GM21390 (cell line): ENCODE measurements around the gene SIT1.

Experiments used
- ATAC-seq: cut with Tn5 transposase; IDR thresholded peaks from one replicate; pipeline ENCODE4 v1.9.1; 2021; ENCODE audit not compliant: unreplicated experiment

SIT1 gene, protein sequence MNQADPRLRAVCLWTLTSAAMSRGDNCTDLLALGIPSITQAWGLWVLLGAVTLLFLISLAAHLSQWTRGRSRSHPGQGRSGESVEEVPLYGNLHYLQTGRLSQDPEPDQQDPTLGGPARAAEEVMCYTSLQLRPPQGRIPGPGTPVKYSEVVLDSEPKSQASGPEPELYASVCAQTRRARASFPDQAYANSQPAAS

GRCh38 chr9:35650341-35651158 is at the start of gene SIT1:
Gene SIT1, minus strand, starts transcription at chr9:35650931. Its CDS starts 78 bp downstream, at chr9:35650853.
- no peak for ATAC-seq

DNA sequence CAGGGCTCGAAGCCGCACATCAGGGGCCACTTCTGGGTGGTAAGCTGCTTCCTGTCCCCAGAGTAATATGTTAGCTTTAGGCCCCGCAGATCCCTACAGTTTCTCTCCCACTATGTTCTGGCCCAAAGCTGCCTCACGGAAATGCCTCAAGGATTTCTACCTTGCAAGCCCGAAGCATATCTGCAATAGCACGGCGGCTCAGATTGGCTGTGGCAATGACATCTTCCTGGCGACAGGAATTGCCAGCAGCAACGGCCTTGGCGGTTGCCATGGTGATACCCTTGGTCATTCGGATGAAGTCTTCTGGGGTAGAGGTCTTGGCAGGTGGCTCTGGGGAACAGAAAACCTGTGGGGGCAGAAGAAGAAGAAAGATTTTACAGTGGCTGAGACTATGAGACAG is 49.3 kb upstream of the SIT1 start:
- no peak for ATAC-seq

DNA sequence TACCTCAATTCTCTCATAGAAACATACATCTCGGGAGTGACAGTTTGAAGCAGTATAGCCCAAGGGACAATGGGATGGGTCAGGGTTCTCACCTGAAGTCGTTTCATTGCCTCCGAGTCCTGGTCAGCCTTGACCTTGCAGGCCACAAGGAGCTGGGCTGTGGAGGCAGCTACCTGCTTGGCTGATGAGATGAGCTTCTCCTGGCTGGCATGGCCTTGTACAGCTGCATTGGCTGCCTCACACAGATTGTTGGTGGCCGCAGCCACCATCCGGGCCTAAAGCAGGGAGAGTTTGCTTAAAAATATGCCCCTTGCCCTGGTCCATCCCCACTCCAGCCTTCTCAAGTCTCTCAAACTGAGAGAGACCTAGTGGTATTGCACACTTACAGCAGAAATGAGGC is 47.5 kb upstream of the SIT1 start:
- ATAC-seq, result no peak

DNA sequence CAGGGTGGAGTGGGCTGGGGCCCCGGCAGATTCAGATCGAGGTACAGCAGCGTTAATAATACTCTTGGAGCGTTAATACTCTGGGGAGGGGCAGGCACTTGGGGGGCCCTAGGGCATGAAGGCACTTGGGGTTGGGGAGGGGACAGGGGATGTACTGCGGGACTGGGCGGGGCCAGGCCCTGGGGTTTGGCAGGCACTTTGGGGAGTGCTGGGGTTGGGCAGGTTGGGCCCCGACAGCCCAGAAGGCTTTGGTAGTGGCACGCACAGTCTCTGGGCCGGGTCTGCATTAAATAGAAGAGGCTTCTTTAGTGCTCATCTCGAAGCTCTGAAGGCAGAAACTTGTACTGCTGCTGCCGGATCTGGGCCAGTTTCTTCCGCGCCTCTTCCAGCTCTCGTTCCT is 46.8 kb upstream of the SIT1 start:
- ATAC-seq, result no peak

- ATAC-seq, result peak; percentile 84
Observed at GRCh38 chr9:35696520-35697215, 45.9 kb upstream of the SIT1 start.

DNA sequence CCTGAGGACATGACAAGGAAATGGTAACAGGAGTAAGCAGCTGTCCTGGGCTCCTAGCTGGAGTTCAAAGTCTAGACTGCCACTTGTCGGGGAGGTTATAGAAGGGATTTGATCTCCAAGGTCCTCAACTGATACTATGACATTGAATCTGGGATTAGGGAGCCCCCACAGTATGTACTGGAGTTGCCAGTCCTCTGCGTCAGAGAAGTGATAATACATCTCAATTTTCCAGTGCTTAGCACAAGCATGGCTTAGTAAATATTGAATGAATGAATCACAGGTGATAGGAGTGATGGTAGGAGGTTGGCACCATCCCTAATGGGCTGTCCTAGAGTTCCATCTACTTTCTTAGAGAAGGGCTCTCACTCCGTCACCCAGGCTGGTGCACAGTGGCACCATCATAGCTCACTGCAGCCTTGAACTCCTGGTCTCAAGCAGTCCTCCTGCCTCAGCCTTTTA is 45.2 kb upstream of the SIT1 start:
- ATAC-seq, result no peak

DNA sequence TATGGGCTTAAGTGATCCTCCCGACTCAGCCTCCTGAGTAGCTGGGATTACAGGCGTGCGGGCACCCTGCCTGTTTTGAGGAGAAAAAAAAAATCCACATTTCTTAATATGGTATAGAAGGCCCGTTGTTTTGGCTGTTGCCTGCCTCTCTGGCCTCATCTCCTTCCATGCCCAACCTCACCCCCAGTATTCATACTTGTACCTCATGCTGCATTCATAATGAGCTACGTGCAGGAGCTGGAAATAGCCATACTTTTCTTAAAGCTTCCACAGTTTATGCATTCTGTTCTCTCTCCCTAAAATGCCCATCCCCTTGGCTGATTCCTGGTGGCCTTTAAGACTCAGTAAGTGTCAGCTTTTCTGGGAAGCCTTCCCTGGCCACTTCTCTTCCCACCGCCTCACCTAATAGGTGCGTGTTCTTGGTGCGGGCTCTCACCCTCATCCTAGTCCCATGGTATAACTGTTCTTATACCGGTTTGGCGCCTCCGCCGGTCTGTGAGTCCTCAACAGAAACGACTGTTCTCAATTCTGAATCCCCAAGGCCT is 41.1 kb upstream of the SIT1 start:
- ATAC-seq, result no peak

GRCh38 chr9:35691334-35691650 is 40.6 kb upstream of the SIT1 start:
- ATAC-seq, result no peak

- no peak for ATAC-seq
Observed at GRCh38 chr9:35690614-35691333, 40.0 kb upstream of the SIT1 start.

GRCh38 chr9:35690294-35690613 is 39.5 kb upstream of the SIT1 start:
- ATAC-seq, result no peak

- no peak for ATAC-seq
Observed at GRCh38 chr9:35689542-35690293, 39.0 kb upstream of the SIT1 start, which contains the start of gene TPM2. Gene TPM2, minus strand, starts transcription at chr9:35689925. Its CDS starts 108 bp downstream, at chr9:35689817.

DNA sequence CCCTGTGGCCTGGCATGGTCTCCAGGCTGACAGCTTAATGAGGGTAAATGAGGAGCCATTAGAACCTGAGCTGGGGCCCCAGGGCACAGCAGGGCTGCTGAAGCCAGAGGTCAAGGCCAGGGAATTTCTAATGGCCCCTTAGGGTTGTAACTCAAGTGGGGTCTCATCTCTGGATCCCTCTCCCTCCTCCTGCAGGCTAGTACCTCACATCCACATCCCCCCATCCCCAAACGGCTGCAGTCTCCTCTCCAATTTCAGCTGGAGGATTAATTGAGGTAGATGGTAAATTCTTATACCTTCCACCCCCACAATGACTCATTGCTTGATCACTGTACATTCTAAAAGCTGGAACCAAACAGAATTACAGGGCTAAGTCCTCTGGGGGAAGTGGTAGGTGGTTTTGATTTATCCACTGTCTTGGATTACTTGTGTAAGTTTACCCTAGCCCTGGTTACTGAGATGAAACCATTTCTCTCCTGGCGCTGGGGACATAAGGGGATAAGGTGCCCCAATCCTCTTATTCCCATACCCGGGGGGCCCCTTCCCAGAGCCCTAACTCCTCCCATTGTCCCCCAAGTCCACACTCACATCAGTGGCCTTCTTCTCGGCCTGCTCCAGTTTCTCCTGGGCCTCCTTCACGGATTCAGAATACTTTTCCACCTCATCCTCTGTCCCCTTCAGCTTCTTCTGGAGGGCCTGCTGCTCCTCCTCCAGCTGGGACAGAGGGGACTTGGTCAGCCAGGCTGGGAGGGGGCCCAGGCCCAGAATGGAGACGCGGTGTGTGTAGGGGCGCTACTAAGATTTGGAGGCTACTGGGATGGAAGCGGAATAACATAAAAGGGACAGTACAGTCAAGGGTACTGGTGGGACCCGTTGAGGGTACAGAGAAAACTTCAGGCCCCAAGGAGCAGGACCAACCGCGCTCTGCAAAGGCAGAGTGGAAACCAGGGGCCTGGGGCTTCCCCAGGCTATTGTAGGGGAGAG is 38.1 kb upstream of the SIT1 start:
- ATAC-seq, result no peak

- no peak for ATAC-seq
Observed at GRCh38 chr9:35687972-35688557, 37.3 kb upstream of the SIT1 start.

DNA sequence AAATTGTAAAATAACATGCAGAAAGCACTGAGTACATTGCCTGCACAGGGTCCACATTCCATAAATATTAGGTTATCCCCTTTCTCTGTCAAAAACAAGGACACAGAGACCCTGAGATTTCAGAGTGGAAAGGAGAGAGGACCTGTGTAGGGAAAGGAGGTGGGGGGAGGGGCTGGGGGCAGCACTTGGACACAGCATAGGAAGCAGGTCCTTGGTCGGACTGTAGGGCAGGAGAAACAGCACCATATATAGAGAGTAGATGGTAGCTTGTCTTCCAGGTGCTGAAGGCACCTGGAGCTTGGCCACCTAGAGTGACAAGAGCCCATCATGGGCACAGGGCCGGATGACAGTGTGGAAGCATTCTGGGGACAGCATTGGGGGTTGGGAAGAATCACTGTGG is 36.6 kb upstream of the SIT1 start:
- no peak for ATAC-seq

GRCh38 chr9:35686222-35687203 is 35.8 kb upstream of the SIT1 start:
- no peak for ATAC-seq

DNA sequence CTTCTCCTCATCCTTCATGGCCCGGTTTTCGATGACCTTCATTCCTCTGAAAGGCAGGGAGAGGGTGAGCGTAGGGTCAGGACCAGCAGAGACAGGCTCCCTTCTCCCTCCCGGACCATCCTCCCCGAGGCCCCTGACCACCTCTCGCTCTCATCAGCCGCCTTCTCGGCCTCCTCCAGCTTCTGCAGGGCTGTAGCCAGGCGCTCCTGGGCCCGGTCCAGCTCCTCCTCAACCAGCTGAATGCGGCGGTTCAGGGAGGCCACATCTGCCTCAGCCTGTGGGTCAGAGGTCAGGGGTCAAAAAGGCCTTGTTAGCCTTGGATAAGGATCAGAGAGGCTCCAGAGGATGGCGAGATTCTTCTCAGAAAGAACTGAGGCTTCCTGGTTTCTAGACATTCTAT is 34.8 kb upstream of the SIT1 start:
- ATAC-seq, result no peak

DNA sequence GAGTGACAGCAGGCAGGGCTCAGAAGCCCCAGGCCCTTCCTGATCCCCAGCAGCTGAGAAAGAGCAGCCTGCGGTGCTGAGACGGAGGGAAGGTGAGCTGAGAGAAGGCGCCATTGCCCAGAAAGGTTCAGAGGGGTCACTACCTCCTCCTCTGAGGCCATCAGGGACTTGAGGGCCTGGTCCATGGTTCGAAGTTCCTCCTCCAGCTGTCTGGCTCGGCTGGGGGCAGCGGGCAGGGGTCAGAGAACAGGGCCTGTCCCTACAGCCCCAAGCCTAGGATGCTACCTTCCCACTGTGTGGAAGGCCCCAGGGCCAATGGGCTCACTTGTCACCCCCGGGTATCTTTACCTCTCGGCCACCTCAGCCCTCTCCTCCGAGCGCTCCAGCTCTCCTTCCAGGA is 34.2 kb upstream of the SIT1 start:
- no peak for ATAC-seq

DNA sequence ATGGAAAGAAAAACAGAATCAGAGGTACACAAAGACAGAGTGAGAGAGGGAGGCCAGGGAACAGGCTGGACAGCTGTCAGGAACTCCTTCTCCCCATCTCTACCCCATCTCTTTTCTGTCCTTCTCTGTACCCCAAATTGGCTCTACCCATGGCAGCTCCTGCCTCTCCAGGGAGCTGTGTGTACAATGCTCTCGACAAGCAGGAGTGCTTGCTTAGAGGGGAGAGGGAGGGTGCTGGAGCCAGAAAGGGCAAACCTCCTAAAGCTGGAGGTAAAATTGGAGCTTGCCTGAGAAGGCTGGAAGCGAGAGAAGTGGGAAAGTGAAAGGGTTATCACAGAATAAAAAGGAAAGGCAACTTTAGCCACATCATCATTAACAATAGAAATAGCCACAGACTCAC is 32.6 kb upstream of the SIT1 start:
- ATAC-seq, result no peak
